Bronchial epithelial cell (primary cell): Measurements from ENCODE around the gene BICRA. TPM values are rescaled to one million over a fixed set of nuclear protein-coding genes. Genes with fewer than 3 reads are reported as not detected.

Experiments
- DNase-seq: peaks from one replicate; pipeline ENCODE4 v3.0.0-alpha.2; 2010; ENCODE audit warnings: low read depth
- FAIRE-seq: peaks from 2 replicates; lab custom pipeline; 2011; peaks lifted over from hg19 to GRCh38; lab: Jason Lieb, UNC
- H3K27me3 ChIP-seq: 2 replicates; pipeline ENCODE4 v1.5.1; 2011; ENCODE audit warnings: low read length; ENCODE audit not compliant: control insufficient read depth, insufficient read depth
- H3K36me3 ChIP-seq: 2 replicates; pipeline ENCODE4 v1.5.1; 2011; ENCODE audit warnings: low read length; ENCODE audit not compliant: control insufficient read depth, insufficient read depth
- H3K4me3 ChIP-seq: 2 replicates; pipeline ENCODE4 v1.5.1; 2011; ENCODE audit warnings: mild to moderate bottlenecking, low read depth, low read length, control low read depth
- total RNA-seq: library from RNA; depleted of rRNA; stranded (reverse); fragments of >200 nt; gene quantifications from 2 replicates; pipeline ENCODE4 v1.2.1, GENCODE V29; 2014
- TF ChIP-seq, protein P1 (sequence below): IDR thresholded peaks from 2 replicates; pipeline ENCODE4 v1.5.1; 2011; ENCODE audit warnings: mild to moderate bottlenecking, moderate library complexity, low read length, control low read depth, inconsistent platforms; ENCODE audit not compliant: insufficient read depth, severe bottlenecking

The BICRA gene
- total RNA-seq, 1 donor from 2014 or later = 4.5 TPM

DNA sequence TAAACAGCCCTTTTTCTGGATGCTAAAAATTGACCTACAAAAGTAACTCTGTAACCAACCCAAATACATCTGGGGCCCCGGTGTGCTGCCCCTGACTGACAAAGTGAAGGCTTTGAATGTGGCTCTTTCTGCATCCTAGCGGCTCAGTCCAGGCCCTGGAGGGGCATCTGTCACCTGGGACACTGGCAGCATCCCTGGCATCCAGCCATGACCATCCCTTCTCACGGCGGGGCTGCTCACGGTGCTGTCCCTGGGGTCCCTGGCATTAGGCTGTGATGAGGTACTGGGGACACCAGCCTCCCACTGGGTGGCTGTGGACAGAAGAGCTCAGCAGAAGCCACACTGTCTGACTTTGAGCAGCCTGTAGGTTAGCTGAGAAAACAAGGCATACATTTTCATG lies 34.3 kb downstream of the BICRA start:
- Histone ChIP-seq H3K4me3 (no peak overlapping the region), H3K27me3 (no peaks in the 10 kb centered on the region), H3K36me3 (peaks cover 1% of the 10 kb centered on the region)
- FAIRE-seq (no peak), DNase-seq (no peak)
- TF ChIP-seq, protein P1, sequence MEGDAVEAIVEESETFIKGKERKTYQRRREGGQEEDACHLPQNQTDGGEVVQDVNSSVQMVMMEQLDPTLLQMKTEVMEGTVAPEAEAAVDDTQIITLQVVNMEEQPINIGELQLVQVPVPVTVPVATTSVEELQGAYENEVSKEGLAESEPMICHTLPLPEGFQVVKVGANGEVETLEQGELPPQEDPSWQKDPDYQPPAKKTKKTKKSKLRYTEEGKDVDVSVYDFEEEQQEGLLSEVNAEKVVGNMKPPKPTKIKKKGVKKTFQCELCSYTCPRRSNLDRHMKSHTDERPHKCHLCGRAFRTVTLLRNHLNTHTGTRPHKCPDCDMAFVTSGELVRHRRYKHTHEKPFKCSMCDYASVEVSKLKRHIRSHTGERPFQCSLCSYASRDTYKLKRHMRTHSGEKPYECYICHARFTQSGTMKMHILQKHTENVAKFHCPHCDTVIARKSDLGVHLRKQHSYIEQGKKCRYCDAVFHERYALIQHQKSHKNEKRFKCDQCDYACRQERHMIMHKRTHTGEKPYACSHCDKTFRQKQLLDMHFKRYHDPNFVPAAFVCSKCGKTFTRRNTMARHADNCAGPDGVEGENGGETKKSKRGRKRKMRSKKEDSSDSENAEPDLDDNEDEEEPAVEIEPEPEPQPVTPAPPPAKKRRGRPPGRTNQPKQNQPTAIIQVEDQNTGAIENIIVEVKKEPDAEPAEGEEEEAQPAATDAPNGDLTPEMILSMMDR = no peak

DNA sequence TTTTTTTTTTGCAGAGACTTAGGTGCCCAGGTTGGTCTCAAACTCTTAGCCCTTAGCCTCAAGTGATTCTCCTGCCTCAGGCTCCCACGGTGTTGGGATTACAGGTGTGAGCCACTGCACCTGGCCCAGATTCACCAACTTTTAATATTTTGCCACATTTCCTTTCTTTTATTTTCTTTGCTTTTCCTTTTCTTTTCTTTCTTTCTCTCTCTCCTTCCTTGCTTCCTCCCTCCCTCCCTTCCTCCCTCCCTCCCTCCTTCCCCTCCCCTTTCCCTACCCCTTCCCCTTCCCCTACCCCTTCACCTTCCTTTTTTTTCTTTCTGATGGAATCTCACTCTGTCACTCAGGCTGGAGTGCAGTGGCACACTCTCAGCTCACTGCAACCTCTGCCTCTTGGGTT lies 35.3 kb downstream of the BICRA start:
- TF ChIP-seq, protein P1 = no peak
- FAIRE-seq (no peak), DNase-seq (no peak)
- H3K27me3 ChIP-seq = no peaks in the 10 kb centered on the region
- peaks cover 1% of the 10 kb centered on the region for H3K36me3 ChIP-seq
- no peak overlapping the region for H3K4me3 ChIP-seq

DNA sequence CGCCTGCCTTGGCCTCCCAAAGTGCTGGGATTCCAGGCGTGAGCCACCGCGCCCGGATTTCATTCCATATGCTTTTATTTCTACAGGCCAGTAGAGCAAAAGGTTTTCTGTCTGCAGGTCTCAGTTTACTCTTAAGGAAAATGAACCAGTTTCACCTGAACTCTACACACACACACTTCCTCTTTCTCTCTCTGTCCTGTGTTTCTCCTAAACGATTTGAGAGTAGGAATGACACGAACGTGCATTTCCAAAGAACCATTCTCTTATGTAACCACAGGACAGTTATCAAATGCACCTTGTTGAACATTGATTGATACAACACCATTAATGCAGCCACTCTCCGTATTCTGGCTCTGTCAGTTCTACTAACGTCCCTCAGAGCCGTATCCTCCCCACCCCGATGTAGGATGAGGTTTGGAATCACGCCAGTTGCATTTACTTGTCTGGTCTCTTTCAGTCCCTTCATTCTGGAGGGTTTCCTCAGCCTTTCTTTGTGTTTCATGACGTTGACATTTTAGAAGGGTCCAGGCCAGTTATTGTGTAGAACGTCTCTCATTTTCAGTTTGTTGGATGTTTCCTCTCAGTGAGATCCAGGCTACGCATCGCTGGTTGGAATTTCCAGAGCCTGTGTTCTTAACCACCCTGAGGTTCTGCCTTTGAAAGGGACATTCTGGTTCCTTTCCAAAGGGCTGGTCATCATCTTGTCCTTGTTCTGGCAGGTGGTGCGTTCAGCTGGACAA lies 36.0 kb downstream of the BICRA start:
- Histone ChIP-seq H3K27me3 (no peaks in the 10 kb centered on the region), H3K36me3 (peaks cover 1% of the 10 kb centered on the region), H3K4me3 (no peak overlapping the region)
- TF ChIP-seq, protein P1 = no peak
- FAIRE-seq (no peak), DNase-seq (no peak)

DNA sequence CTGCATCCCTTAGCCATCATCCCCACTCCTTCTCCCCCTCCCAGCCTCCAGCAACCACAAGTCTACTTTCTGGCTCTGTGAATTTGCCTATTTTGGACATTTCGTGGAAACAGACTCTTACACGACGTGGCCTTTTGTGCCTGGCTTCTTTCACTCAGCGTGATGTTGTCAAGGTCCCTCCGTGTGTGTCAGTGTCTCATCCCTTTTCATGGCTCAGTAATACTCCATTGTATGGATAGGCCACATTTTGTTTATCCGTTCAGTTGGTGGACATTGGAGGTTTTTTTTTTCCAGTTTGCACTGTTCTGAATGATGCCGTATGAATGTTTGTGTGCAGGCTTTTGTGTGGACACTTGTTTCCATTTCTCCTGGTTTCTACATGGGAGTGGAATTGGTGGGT lies 38.0 kb downstream of the BICRA start:
- Histone ChIP-seq H3K4me3 (no peak overlapping the region), H3K27me3 (no peaks in the 10 kb centered on the region), H3K36me3 (peaks cover 9% of the 10 kb centered on the region)
- no peak for FAIRE-seq
- no peak for DNase-seq
- TF ChIP-seq, protein P1 = no peak

DNA sequence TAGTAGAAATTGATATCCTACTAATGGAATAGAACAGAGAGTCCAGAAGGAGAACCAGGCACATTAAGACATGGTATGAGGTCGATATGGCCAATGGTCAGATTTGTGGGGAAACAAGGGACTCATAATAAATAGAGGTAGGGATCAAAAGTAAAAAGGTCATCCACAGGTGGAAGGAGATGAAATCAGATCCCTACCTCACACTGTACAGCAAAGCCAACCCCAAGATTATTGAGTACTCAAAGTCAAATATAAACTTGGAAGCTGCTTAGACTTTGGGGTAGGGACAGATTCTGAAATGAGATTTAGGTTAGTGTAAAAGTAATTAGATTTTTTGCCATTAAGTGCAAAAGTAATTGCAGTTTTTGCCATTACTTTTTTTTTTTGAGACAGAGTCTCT lies 40.7 kb downstream of the BICRA start:
- FAIRE-seq = no peak
- H3K27me3 ChIP-seq = no peaks in the 10 kb centered on the region
- TF ChIP-seq, protein P1 = no peak
- no peak for DNase-seq
- H3K36me3 ChIP-seq = peaks cover 10% of the 10 kb centered on the region
- no peak overlapping the region for H3K4me3 ChIP-seq

DNA sequence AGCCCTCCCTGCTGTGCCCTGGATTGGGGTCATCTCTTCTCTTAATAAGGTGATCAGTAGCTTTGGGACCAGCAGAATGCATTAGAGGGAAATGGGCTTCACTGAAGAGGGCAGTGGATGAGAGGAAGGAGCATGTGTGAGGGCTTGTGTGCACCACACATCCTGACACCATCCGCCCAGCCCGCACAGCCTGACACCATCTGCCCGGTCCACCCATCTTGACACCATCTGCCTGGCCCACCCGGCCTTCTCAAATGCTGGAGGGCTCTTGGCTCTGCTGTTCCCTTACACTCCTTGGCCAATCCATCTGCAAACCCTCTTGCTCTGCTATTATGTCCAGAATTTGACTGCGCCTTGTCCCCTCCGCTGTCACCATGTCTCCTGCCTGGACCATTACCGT lies 41.8 kb downstream of the BICRA start:
- TF ChIP-seq, protein P1 = no peak
- no peaks in the 10 kb centered on the region for H3K27me3 ChIP-seq
- no peak overlapping the region for H3K4me3 ChIP-seq
- FAIRE-seq (no peak), DNase-seq (no peak)
- H3K36me3 ChIP-seq = peaks cover 10% of the 10 kb centered on the region
